HTR-8/SVneo (cell line): ENCODE measurements around the gene SFTPA1.
"Not testable (repeated sequence)": the region's sequence is repeated elsewhere in the genome, so short reads cannot be mapped to it uniquely, and the experiment has no call there.

Experiments
- DNase-seq: peaks from one replicate; pipeline ENCODE4 v3.0.0; 2011; ENCODE audit warnings: low spot score, mixed read lengths; ENCODE audit not compliant: insufficient read length
- FAIRE-seq: peaks from 2 replicates; lab custom pipeline; 2011; peaks lifted over from hg19 to GRCh38; lab: Jason Lieb, UNC

The SFTPA1 gene

GRCh38 chr10:79610601-79611191 is at the start of gene SFTPA1:
TSS of gene SFTPA1 (plus strand) at chr10:79610939. CDS start at chr10:79611826, 887 bp downstream.
- FAIRE-seq = no peak
- no peak for DNase-seq

- DNase-seq (no peak), FAIRE-seq (no peak)
These were observed 49.5 kb upstream of the SFTPA1 start for GRCh38 chr10:79561257-79561656.

GRCh38 chr10:79562135-79562756 is 48.5 kb upstream of the SFTPA1 start:
- peak; percentile 83 for FAIRE-seq
- DNase-seq = peak; percentile 72

GRCh38 chr10:79563426-79563825 is 47.3 kb upstream of the SFTPA1 start:
- no peak for FAIRE-seq
- no peak for DNase-seq

- FAIRE-seq, DNase-seq: not testable (repeated sequence)
These were observed 40.1 kb upstream of the SFTPA1 start for GRCh38 chr10:79570624-79571023.

GRCh38 chr10:79579361-79579760 is 31.4 kb upstream of the SFTPA1 start:
- no peak for FAIRE-seq
- DNase-seq = no peak

GRCh38 chr10:79581044-79581443 is 29.7 kb upstream of the SFTPA1 start:
- DNase-seq (no peak), FAIRE-seq (no peak)

GRCh38 chr10:79582096-79582495 is 28.6 kb upstream of the SFTPA1 start:
- FAIRE-seq = peak; percentile 75

GRCh38 chr10:79582954-79583353 is 27.8 kb upstream of the SFTPA1 start:
- DNase-seq, FAIRE-seq: not testable (repeated sequence)

More at GRCh38 chr10:79582096-79582495, 28.6 kb upstream of the SFTPA1 start:
- DNase-seq = no peak

GRCh38 chr10:79583488-79584024 is 27.2 kb upstream of the SFTPA1 start:
- FAIRE-seq (no peak), DNase-seq (no peak)

- DNase-seq = no peak
- no peak for FAIRE-seq
These were observed 24.7 kb upstream of the SFTPA1 start for GRCh38 chr10:79585870-79586527.

- no peak for FAIRE-seq
These were observed 23.8 kb upstream of the SFTPA1 start for GRCh38 chr10:79586933-79587332.

GRCh38 chr10:79588800-79589199 is 21.9 kb upstream of the SFTPA1 start:
- no peak for FAIRE-seq
- DNase-seq = no peak

More at GRCh38 chr10:79586933-79587332, 23.8 kb upstream of the SFTPA1 start:
- DNase-seq = no peak

- DNase-seq (no peak), FAIRE-seq (peak; percentile 40)
These were observed 17.4 kb upstream of the SFTPA1 start for GRCh38 chr10:79593377-79593776.

GRCh38 chr10:79594565-79594964 is 16.2 kb upstream of the SFTPA1 start:
- not testable (repeated sequence) for DNase-seq, FAIRE-seq

- no peak for DNase-seq
- no peak for FAIRE-seq
These were observed 15.2 kb upstream of the SFTPA1 start for GRCh38 chr10:79595510-79595909.

GRCh38 chr10:79599644-79600043 is 11.1 kb upstream of the SFTPA1 start:
- not testable (repeated sequence) for FAIRE-seq, DNase-seq

GRCh38 chr10:79601939-79602338 is 8.8 kb upstream of the SFTPA1 start:
- FAIRE-seq (no peak), DNase-seq (no peak)

- no peak for FAIRE-seq
- no peak for DNase-seq
These were observed 7.8 kb upstream of the SFTPA1 start for GRCh38 chr10:79602953-79603352.

- FAIRE-seq = no peak
- DNase-seq = no peak
These were observed 6.4 kb upstream of the SFTPA1 start for GRCh38 chr10:79604294-79604693.

GRCh38 chr10:79605308-79605707 is 5.4 kb upstream of the SFTPA1 start:
- FAIRE-seq = no peak

More at GRCh38 chr10:79605308-79605707, 5.4 kb upstream of the SFTPA1 start:
- no peak for DNase-seq
